SK-N-SH treated with all-trans-retinoic acid at 6 μM for 48 hours (cell line): ENCODE results near the gene VPS13D.

Experiments
- ARNTL ChIP-seq: fragments of 450-650 bp; formaldehyde crosslinking; IDR thresholded peaks from 2 replicates; pipeline ENCODE4 v1.5.0; 2020; ENCODE audit warnings: low read depth, mild to moderate bottlenecking, moderate library complexity, borderline replicate concordance
- CSRNP3 ChIP-seq: fragments of 250-450 bp; sonication (Bioruptor Pico); IDR thresholded peaks from 2 replicates; pipeline ENCODE4 v1.5.1; 2021; ENCODE audit warnings: mild to moderate bottlenecking, moderate library complexity
- ISL1 ChIP-seq: fragments of 250-450 bp; sonication (Bioruptor Pico); IDR thresholded peaks from 2 replicates; pipeline ENCODE4 v2.1.2; 2022; ENCODE audit warnings: mild to moderate bottlenecking, moderate library complexity
- OSR1 ChIP-seq: fragments of 250-450 bp; sonication (Bioruptor Pico); IDR thresholded peaks from 2 replicates; pipeline ENCODE4 v1.8.0; 2022; ENCODE audit warnings: moderate library complexity, mild to moderate bottlenecking, inconsistent platforms
- PATZ1 ChIP-seq: fragments of 250-450 bp; sonication (Bioruptor Pico); IDR thresholded peaks from 2 replicates; pipeline ENCODE4 v1.8.0; 2020; ENCODE audit warnings: mild to moderate bottlenecking, moderate library complexity, borderline replicate concordance
- POU6F1 ChIP-seq: fragments of 250-450 bp; sonication (Bioruptor Pico); IDR thresholded peaks from 2 replicates; pipeline ENCODE4 v1.8.0; 2021; ENCODE audit warnings: low read depth, mild to moderate bottlenecking, moderate library complexity, borderline replicate concordance
- RARB ChIP-seq: fragments of 250-450 bp; sonication (Bioruptor Pico); IDR thresholded peaks from 2 replicates; pipeline ENCODE4 v1.8.0; 2021; ENCODE audit warnings: mild to moderate bottlenecking, moderate library complexity
- SNAI2 ChIP-seq: fragments of 250-450 bp; sonication (Bioruptor Pico); IDR thresholded peaks from 2 replicates; pipeline ENCODE4 v1.5.0; 2020; ENCODE audit warnings: mild to moderate bottlenecking, moderate library complexity
- TCF4 ChIP-seq: fragments of 250-450 bp; sonication (Bioruptor Pico); IDR thresholded peaks from 2 replicates; pipeline ENCODE4 v1.8.0; 2021; ENCODE audit warnings: mild to moderate bottlenecking, moderate library complexity, borderline replicate concordance
- TSHZ2 ChIP-seq: fragments of 250-450 bp; sonication (Bioruptor Pico); IDR thresholded peaks from 2 replicates; pipeline ENCODE4 v1.5.0; 2020; ENCODE audit warnings: mild to moderate bottlenecking, moderate library complexity
- ZC3H10 ChIP-seq: fragments of 250-450 bp; sonication (Bioruptor Pico); IDR thresholded peaks from 2 replicates; pipeline ENCODE4 v1.5.1; 2021; ENCODE audit warnings: mild to moderate bottlenecking, moderate library complexity
- ZFP30 ChIP-seq: fragments of 450-650 bp; formaldehyde crosslinking; IDR thresholded peaks from 2 replicates; pipeline ENCODE4 v1.5.0; 2022; ENCODE audit warnings: mild to moderate bottlenecking, moderate library complexity
- ZNF8 ChIP-seq: fragments of 450-650 bp; formaldehyde crosslinking; IDR thresholded peaks from 2 replicates; pipeline ENCODE4 v1.5.0; 2020; ENCODE audit warnings: mild to moderate bottlenecking, moderate library complexity

- TF ChIP-seq POU6F1 (CRISPR knock-in tag) (no peak), ZC3H10 (CRISPR knock-in tag) (no peak), ZFP30 (CRISPR knock-in tag) (no peak), ZNF8 (CRISPR knock-in tag) (no peak), PATZ1 (CRISPR knock-in tag) (no peak), RARB (no peak), CSRNP3 (CRISPR knock-in tag) (no peak), TSHZ2 (no peak), ARNTL (no peak), TCF4 (CRISPR knock-in tag) (no peak), OSR1 (CRISPR knock-in tag) (no peak), ISL1 (CRISPR knock-in tag) (no peak), SNAI2 (no peak; the same call in 1 of the 2 replicates)
Measured at GRCh38 chr1:12342401-12343003, 112.7 kb downstream of the VPS13D start.
